NCI-H748 treated with DMSO at 0.1 percent for 48 hours (cell line): Measurements from ENCODE around the gene DUS3L.

Experiments used
- DNase-seq: peaks from one replicate; lab custom pipeline; 2025; lab: John Stamatoyannopoulos, UW

The DUS3L gene, protein sequence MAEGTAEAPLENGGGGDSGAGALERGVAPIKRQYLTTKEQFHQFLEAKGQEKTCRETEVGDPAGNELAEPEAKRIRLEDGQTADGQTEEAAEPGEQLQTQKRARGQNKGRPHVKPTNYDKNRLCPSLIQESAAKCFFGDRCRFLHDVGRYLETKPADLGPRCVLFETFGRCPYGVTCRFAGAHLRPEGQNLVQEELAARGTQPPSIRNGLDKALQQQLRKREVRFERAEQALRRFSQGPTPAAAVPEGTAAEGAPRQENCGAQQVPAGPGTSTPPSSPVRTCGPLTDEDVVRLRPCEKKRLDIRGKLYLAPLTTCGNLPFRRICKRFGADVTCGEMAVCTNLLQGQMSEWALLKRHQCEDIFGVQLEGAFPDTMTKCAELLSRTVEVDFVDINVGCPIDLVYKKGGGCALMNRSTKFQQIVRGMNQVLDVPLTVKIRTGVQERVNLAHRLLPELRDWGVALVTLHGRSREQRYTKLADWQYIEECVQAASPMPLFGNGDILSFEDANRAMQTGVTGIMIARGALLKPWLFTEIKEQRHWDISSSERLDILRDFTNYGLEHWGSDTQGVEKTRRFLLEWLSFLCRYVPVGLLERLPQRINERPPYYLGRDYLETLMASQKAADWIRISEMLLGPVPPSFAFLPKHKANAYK

GRCh38 chr19:5790559-5791520 lies at the start of gene DUS3L:
Gene DUS3L (minus strand): TSS chr19:5791163. CDS start chr19:5791141, 22 bp downstream.
- DNase-seq = peak; percentile 87

DNA sequence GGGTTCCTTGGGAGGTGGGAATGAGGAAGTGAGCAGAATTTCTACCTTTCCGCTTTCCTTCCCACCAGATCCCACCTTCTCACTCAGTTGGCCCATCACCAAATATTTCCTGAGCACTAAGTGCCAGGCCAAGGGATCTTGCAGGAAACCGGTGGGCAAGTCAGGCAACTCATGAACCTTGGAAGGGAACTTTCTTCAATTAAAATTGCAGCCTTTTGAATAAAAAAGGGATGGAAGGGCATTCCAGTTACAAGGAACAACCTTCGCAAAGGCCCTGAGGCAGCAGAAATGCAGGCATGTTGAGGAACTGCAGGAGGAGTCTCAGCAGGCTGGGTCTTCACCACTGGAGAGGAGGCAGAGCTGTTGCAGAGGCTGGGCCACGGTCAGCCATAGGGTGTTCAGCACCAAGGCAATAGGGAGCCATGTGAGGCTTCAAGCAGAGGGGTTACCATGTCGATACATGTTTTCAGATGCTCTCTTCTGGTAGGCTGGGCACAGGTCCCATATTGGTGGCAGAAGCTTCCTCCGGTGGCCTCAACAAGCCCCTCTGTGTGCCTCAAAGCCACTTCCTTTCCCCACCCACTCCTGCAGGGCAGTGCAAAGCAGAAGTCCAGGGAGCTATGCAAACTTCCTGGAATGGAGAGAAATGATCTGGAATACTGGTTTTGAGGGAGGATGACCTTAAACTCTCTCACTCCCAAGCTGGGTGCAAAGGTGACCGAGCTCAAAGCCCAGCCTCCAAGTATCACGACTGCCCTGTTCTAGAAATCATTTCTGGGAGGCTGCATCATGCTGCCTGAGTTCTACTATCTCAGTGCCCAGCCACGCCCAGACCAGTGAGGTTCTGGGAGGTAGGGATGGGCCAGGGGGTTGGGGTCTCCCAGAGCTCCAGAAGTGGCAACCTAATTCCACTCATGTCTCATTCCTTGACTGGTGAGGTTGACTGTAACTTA lies 48.4 kb upstream of the DUS3L start, which contains the start of gene FUT6:
Gene FUT6 (minus strand): TSS at position 638 of the 953 bp plus-strand sequence. CDS start 7,135 bp downstream, outside the sequence.
- no peak for DNase-seq

DNA sequence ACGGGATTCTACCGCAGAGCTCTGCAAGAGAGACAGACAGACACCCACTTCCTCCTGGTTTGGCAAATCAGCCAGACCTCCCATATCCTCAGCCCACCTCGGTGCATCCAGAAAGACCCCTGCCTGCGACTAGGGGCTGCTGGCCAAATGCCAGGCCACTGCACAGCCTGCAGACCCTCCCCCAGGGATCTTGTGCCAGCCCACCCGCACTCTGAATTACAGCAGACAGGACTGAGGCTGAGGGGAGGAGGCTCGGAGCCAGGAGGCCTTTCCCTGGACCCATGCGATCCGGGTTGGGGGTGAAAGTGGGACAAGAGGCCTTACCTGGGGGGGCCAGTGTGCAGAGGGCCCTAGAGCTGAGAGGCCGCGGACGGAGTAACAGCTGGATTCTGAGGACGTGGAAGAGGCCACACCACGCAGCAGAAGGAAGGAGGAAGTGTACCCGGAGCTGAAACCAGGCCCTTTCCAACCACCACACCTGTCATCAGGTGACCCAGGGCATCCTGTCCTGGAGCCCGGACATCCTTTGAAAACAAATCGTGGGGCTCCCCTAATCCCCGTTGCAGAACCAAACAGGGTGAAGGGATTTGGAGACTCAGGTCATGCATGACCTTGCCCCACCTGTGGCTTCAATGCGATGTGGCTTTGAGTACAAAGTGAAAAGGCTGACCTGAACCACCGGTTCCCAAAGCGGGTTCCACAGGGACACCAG lies 47.5 kb upstream of the DUS3L start:
- DNase-seq = no peak

DNA sequence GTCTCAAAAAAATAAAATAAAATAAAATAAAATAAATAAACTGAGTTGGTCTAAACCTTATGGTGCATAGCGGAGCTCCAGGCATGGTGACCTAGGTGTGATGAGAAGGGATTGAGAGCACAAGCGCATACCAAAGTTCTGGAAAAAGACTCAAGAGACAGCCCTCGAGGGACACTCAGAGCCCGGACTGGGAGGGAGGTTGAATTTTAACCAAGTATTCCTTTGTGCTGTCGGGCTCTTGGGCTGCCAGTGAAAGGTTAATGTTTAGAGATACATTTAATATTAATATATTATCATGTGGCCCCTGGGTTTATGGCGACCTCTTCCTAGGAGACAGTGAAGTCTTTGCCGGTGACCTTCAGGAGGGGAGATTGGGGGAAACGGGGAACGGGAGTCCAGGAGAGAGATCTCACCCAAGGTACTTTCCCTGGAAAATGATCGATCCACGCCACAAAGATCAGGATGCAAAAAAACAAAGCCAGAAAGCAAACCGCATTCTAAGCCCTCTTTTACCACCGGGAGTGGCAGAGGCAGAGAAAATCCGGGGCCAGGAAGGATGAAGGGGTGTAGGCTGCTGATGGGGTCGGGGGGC lies 46.9 kb upstream of the DUS3L start:
- no peak for DNase-seq

GRCh38 chr19:5832527-5833216 lies 41.7 kb upstream of the DUS3L start:
- DNase-seq = no peak

DNA sequence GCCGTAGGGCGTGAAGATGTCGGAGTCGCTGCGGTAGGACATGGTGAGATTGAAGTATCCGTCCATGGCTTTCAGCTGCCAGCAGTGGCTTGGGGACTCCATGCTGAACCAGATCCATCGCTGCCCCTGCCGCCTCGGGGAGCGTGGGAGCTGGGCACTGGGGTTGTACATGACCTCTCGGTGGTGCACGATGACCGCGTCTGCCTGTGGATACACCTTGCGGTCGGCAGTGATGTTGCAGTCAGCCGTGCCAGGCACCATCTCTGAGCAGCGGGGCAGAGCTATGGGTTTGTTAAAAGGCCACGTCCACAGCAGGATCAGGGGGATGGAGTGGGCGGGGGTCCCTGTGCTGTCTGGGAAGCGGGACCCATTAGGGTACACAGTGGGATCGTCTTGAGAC lies 41.1 kb upstream of the DUS3L start:
- no peak for DNase-seq

GRCh38 chr19:5831159-5831558 lies 40.2 kb upstream of the DUS3L start:
- DNase-seq = no peak

- DNase-seq = no peak
Measured at GRCh38 chr19:5829567-5830310, 38.8 kb upstream of the DUS3L start.

- no peak for DNase-seq
Measured at GRCh38 chr19:5828661-5829566, 38.0 kb upstream of the DUS3L start.

GRCh38 chr19:5827891-5828660 lies 37.1 kb upstream of the DUS3L start:
- peak; percentile 84 for DNase-seq

GRCh38 chr19:5827342-5827890 lies 36.5 kb upstream of the DUS3L start:
- no peak for DNase-seq

DNA sequence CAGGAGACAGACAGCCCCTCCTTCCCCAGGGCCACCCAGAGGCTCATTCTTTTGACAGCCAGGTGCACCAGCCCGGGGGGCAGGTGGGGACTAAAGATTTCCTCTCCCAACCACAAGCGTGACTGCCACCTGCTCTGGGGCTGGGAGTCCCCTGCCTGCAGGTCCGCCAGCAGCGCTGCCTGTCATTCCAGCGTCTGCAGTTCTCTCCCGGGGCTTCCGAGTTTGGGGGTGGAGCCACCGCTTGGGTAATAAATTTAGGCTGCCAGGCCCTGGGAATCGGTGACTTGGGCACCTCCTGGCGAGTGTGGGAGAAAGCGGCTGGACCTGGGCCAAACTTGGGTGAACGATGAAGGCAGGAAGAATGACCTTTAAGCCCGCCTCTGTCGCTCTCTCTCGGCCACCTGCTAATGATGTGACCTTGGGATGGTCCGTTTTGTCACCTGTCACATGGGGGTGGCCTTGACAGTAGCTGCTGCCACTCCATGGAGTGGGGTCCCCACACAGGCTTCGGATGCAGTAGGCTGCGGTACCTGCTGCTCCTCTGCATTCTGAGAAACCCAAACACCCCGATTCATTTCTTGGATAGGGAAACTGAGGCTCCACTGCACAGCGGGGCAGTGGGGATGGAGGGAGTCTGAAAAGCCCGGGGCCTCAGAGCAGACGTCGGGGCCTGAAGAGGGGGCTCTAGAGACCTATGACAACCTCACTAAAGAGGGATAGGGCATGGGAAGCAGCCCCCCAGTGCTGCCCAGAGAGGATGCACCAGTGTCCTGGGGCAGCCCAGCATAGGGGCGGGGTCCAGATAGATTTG lies 35.8 kb upstream of the DUS3L start:
- peak; percentile 12 for DNase-seq

DNA sequence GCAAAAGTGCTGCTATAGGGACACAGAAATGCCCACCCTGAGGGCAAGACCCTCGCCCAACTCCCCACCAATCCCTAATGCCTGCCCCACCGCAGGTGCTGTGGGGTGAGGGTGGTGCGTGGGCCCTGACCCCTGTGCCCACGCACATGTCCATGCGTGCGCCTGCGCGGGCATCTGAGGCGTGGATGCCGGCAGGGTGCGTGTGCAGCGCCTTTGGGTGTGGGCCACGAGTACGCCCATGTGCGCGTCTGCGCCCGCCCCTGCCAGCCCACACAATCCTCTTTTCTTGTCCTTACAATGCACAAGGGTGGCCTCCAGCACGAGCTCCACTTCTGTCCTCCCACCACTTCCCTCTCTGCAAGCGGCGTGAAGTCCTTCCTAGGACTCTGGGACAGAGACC lies 34.2 kb upstream of the DUS3L start:
- DNase-seq = no peak

DNA sequence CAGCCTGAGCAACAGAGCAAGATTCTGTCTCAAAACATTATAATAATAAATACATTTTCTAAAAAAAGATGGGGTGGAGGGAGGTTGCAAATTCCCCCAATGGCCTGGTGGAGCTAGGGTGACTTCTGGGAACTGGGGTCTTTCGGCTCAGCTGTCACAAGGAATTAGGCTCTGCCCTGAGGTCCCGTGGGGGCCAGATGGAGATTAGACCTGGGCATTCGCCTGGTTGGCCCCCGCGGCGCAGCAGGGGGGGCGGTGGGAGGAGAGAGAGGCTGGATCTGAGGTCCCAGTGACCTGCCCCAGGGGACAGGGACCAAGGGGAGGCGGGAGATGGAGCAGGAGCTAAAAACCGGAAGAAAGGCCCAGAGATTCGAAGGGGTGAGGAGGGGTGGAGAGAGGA lies 33.8 kb upstream of the DUS3L start:
- DNase-seq = no peak

GRCh38 chr19:5823579-5824281 lies 32.8 kb upstream of the DUS3L start:
- no peak for DNase-seq
